Sigmoid colon (tissue), 7 donors: ENCODE results near the gene SNHG17. TPM values are rescaled to one million over a fixed set of nuclear protein-coding genes. Genes with fewer than 3 reads are reported as not detected.
"Not testable (repeated sequence)": the region's sequence is repeated elsewhere in the genome, so short reads cannot be mapped to it uniquely, and the experiment has no call there.

Source experiments
- DNase-seq: peaks from one replicate; pipeline ENCODE4 v3.0.0-alpha.2; 2019
- H3K27ac ChIP-seq, 4 donors: fragments of 200-600 bp; sonication (generic); one replicate each; pipeline ENCODE4 v1.5.1; 2016 to 2019; ENCODE audit warnings: mild to moderate bottlenecking in 1 of 4
- H3K27me3 ChIP-seq, 3 donors: fragments of 200-600 bp; sonication (generic); one replicate each; pipeline ENCODE4 v1.5.1; 2019; ENCODE audit warnings: mild to moderate bottlenecking in 1 of 3
- H3K36me3 ChIP-seq, 4 donors: fragments of 200-600 bp; sonication (generic); one replicate each; pipeline ENCODE4 v1.5.1; 2016 to 2019
- H3K4me1 ChIP-seq, 4 donors: fragments of 200-600 bp; sonication (generic); one replicate each; pipeline ENCODE4 v1.5.1; 2017 to 2019
- H3K4me3 ChIP-seq, 4 donors: fragments of 200-600 bp; sonication (generic); one replicate each; pipeline ENCODE4 v1.5.1; 2017 to 2019; ENCODE audit warnings: mild to moderate bottlenecking in 2 of 4, moderate library complexity in 1 of 4
- H3K9me3 ChIP-seq, 4 donors: fragments of 200-600 bp in 3 of 4; sonication (generic) in 3 of 4; one replicate each; pipeline versions ENCODE4 v1.5.1 to v1.6.1; 2013 to 2019
- CTCF ChIP-seq, 4 experiments: fragments of 450-650 bp in 3 of 4; fragments of 200-600 bp in 1 of 4; IDR thresholded peaks; one replicate each; pipeline ENCODE4 v1.5.1; 2016 to 2019; ENCODE audit warnings: antibody characterized with exemption in 4 of 4, mild to moderate bottlenecking in 3 of 4, moderate library complexity in 2 of 4
- EP300 ChIP-seq, 4 donors: sonication (generic); formaldehyde crosslinking; IDR thresholded peaks; one replicate each; pipeline ENCODE4 v1.6.1; 2017; ENCODE audit warnings: antibody characterized with exemption in 4 of 4
- POLR2A ChIP-seq, 2 donors: fragments of 450-650 bp; IDR thresholded peaks; one replicate each; pipeline ENCODE4 v1.6.1; 2016; ENCODE audit warnings: antibody characterized with exemption in 2 of 2, mild to moderate bottlenecking in 2 of 2, moderate library complexity in 2 of 2
- POLR2AphosphoS5 ChIP-seq, 4 donors: sonication (generic); formaldehyde crosslinking; IDR thresholded peaks; one replicate each; pipeline ENCODE4 v1.6.1; 2017; ENCODE audit warnings: antibody characterized with exemption in 4 of 4
- WGBS, 2 donors: extraction: QIAGEN DNeasy Blood & Tissue Kit; methylation state at CpG; one replicate each; pipeline ENCODE4 v1.1.7; 2013; 5-methylcytosine and 5-hydroxymethylcytosine counted together
- intact Hi-C: fragments of 100-400 bp; cut with DNase I; formaldehyde crosslinking; loops from one replicate; pipeline ENCODE4 v1.15.1; 2023
- polyA plus RNA-seq, 3 donors: library from polyadenylated mRNA; stranded (reverse); fragments of 200-250 nt; gene quantifications; one replicate each; pipeline ENCODE4 v1.2.3, GENCODE V29; 2013
- total RNA-seq, 4 donors: library from RNA; depleted of rRNA; stranded (reverse); fragments of >200 nt; gene quantifications; one replicate each; pipeline ENCODE4 v1.1.0, GENCODE V29; 2016
- donor health status: healthy with polysubstance abuse.
- donor health status: Bipolar disorder and iron deficiency.
- donor health status: healthy.

The SNHG17 gene
- total and polyA plus RNA-seq, 7 donors, result 9.0 to 35.6 (median 18.1) TPM

GRCh38 chr20:38466171-38466570 lies 31.0 kb upstream of the SNHG17 start:
- H3K4me3 ChIP-seq, result no peak overlapping the region
- H3K4me1 ChIP-seq, result no peaks in the 10 kb centered on the region
- H3K9me3 ChIP-seq, result no peaks in the 10 kb centered on the region
- no peaks in the 10 kb centered on the region for H3K36me3 ChIP-seq
- intact Hi-C loops, result no loop called here
- no peak for TF ChIP-seq CTCF (IDR thresholded peaks at IDR 0.05)
- no peak for TF ChIP-seq POLR2AphosphoS5 (IDR thresholded peaks at IDR 0.05)
- no peak for TF ChIP-seq POLR2A (IDR thresholded peaks at IDR 0.05)
- no peak for TF ChIP-seq EP300 (IDR thresholded peaks at IDR 0.05)
- no peaks in the 10 kb centered on the region for H3K27me3 ChIP-seq
- H3K27ac ChIP-seq, result no peak overlapping the region
- no peak for DNase-seq
- WGBS, 2 donors, result 81 to 82% methylated on average over 2 of the region's 2 CpGs

GRCh38 chr20:38461569-38461968 lies 26.4 kb upstream of the SNHG17 start:
- H3K27me3 ChIP-seq, H3K27ac ChIP-seq, H3K36me3 ChIP-seq, H3K4me3 ChIP-seq, H3K4me1 ChIP-seq, intact Hi-C loops, H3K9me3 ChIP-seq: not testable (repeated sequence)
- WGBS, 2 donors, result 89 to 90% methylated on average over 30 of the region's 30 CpGs
- peak; percentile 45 for DNase-seq

- H3K27me3 ChIP-seq, intact Hi-C loops, H3K36me3 ChIP-seq, H3K4me3 ChIP-seq, H3K9me3 ChIP-seq, H3K4me1 ChIP-seq, H3K27ac ChIP-seq: not testable (repeated sequence)
- DNase-seq, result peak; percentile 10
- WGBS, 2 donors, result 80 to 86% methylated on average over 26 to 28 of the region's 33 CpGs
Observed at GRCh38 chr20:38461167-38461566, 26.0 kb upstream of the SNHG17 start.

- H3K4me1 ChIP-seq, H3K36me3 ChIP-seq, H3K9me3 ChIP-seq, intact Hi-C loops, H3K27ac ChIP-seq, H3K4me3 ChIP-seq, DNase-seq, H3K27me3 ChIP-seq: not testable (repeated sequence)
- WGBS, 2 donors, result 6 to 9% methylated on average over 1 of the region's 2 CpGs
Observed at GRCh38 chr20:38460631-38461030, 25.5 kb upstream of the SNHG17 start.

- no peaks in the 10 kb centered on the region for H3K4me1 ChIP-seq
- TF ChIP-seq POLR2A (IDR thresholded peaks at IDR 0.05), result no peak
- no peak for TF ChIP-seq CTCF (IDR thresholded peaks at IDR 0.05)
- no peak for TF ChIP-seq EP300 (IDR thresholded peaks at IDR 0.05)
- no peak for TF ChIP-seq POLR2AphosphoS5 (IDR thresholded peaks at IDR 0.05)
- no peaks in the 10 kb centered on the region for H3K9me3 ChIP-seq
- H3K4me3 ChIP-seq, result no peak overlapping the region
- H3K27me3 ChIP-seq, result no peaks in the 10 kb centered on the region
- DNase-seq, result peak; percentile 39
- H3K27ac ChIP-seq, result no peak overlapping the region
- 16 to 53% methylated on average over 5 of the region's 5 CpGs for WGBS, 2 donors
- H3K36me3 ChIP-seq, result no peaks in the 10 kb centered on the region
- intact Hi-C loops, result no loop called here
Observed at GRCh38 chr20:38460040-38460623, 25.0 kb upstream of the SNHG17 start.

GRCh38 chr20:38458314-38458713 lies 23.2 kb upstream of the SNHG17 start:
- Histone ChIP-seq H3K9me3 (no peaks in the 10 kb centered on the region), H3K27ac (no peak overlapping the region), H3K27me3 (no peaks in the 10 kb centered on the region), H3K4me1 (no peaks in the 10 kb centered on the region), H3K36me3 (no peaks in the 10 kb centered on the region), H3K4me3 (no peak overlapping the region)
- intact Hi-C loops, result no loop called here
- 94% methylated on average over 5 of the region's 5 CpGs for WGBS, 2 donors
- DNase-seq, result peak; percentile 27
- TF ChIP-seq EP300 (IDR thresholded peaks at IDR 0.05) (no peak), CTCF (IDR thresholded peaks at IDR 0.05) (no peak), POLR2AphosphoS5 (IDR thresholded peaks at IDR 0.05) (no peak)
